ENCODE data around the gene MGST2. TPM values are rescaled to one million over a fixed set of nuclear protein-coding genes. Genes with fewer than 3 reads are reported as not detected.

MGST2 gene
- total and polyA plus RNA-seq, 10 of the 15 experiments (the other 5 are each of a cell fraction or from before 2014, with no cell fraction given): 19.0 to 50.1 (median 30.6) TPM

GRCh38 chr4:139669335-139669734 is 3.7 kb downstream of the MGST2 start:
- FAIRE-seq: no peak
- H3K36me3 ChIP-seq (ENCODE audit: control insufficient read depth in 2 of 2, insufficient read depth in 2 of 2, low read length in 1 of 2): no peaks in the 10 kb centered on the region; a peak in 1 of 4 replicates
- H3K9ac ChIP-seq (ENCODE audit: control insufficient read depth, insufficient read depth, low read length): no peak overlapping the region
- no peak overlapping the region for H2AFZ ChIP-seq (ENCODE audit: control insufficient read depth, low read depth, low read length)
- CTCF ChIA-PET: no interaction called here
- TF ChIP-seq LARP7 (IDR thresholded peaks at IDR 0.05) (no peak), SMC3 (IDR thresholded peaks at IDR 0.05; ENCODE audit: borderline replicate concordance, low read length) (no peak), NFIC (IDR thresholded peaks at IDR 0.05; ENCODE audit: low read depth, low read length) (no peak), MEF2A (IDR thresholded peaks at IDR 0.05; ENCODE audit: insufficient read depth, low read depth, low read length) (no peak), SMAD5 (IDR thresholded peaks at IDR 0.05; ENCODE audit: low read depth) (no peak), USF2 (IDR thresholded peaks at IDR 0.05; ENCODE audit: borderline replicate concordance, low read depth, low read length) (no peak), MLLT1 (IDR thresholded peaks at IDR 0.05) (no peak), NFXL1 (IDR thresholded peaks at IDR 0.05; ENCODE audit: borderline replicate concordance) (no peak), USF1 (IDR thresholded peaks at IDR 0.05; ENCODE audit: borderline replicate concordance, extremely low read length, insufficient read depth, low read depth, low read length) (no peak), SRF (IDR thresholded peaks at IDR 0.05; ENCODE audit: low read depth in 2 of 2, low read length in 2 of 2) (no peak), ZSCAN29 (IDR thresholded peaks at IDR 0.05) (no peak), ESRRA (IDR thresholded peaks at IDR 0.05; ENCODE audit: low read length) (no peak), SKIL (IDR thresholded peaks at IDR 0.05; ENCODE audit: low read depth, poor library complexity, severe bottlenecking) (no peak), KAT2A (conservative IDR thresholded peaks at IDR 0.05; ENCODE audit: control insufficient read depth, low read depth, low read length) (no peak), CREM (IDR thresholded peaks at IDR 0.05; ENCODE audit: low read depth) (no peak), POU2F2 (IDR thresholded peaks at IDR 0.05; ENCODE audit: borderline replicate concordance, low read depth, low read length) (no peak), CBFB (IDR thresholded peaks at IDR 0.05; ENCODE audit: low read depth) (no peak), RFX5 (IDR thresholded peaks at IDR 0.05; ENCODE audit: low read depth, low read length) (no peak)
- no peaks in the 10 kb centered on the region for H4K20me1 ChIP-seq (ENCODE audit: control insufficient read depth, insufficient read depth)
- no peak overlapping the region for H3K4me2 ChIP-seq (ENCODE audit: control insufficient read depth, insufficient read depth)
- peaks cover 14% of the 10 kb centered on the region for H3K79me2 ChIP-seq (ENCODE audit: control insufficient read depth, insufficient read depth, low read length)
- POLR2A ChIA-PET: no interaction called here
- no TSS peak for BruUV-seq (replicated peaks)
- SMC1A ChIA-PET (ENCODE audit: uncharacterized antibody, unreplicated experiment): no interaction called here
- DNase-seq (ENCODE audit: low read depth, low spot score): no peak
- RAD21 ChIA-PET (ENCODE audit: unreplicated experiment): no interaction called here
- intact Hi-C loops (cut with micrococcal nuclease; ENCODE audit: unreplicated experiment) (no loop called here), in situ Hi-C loops (cut with MboI) (no loop called here)
- no peak overlapping the region for H3K4me3 ChIP-seq
- ATAC-seq: no peak
- H3K27me3 ChIP-seq (replicated peaks in 1 of 2; ENCODE audit: control insufficient read depth in 2 of 2, insufficient read depth in 2 of 2, low read length in 1 of 2): no peaks in the 10 kb centered on the region
- H3K27ac ChIP-seq (ENCODE audit: control insufficient read depth, insufficient read depth): no peak overlapping the region
- no peaks in the 10 kb centered on the region; the same call in 1 of the 2 replicates for H3K4me1 ChIP-seq (ENCODE audit: control insufficient read depth, insufficient read depth, low read length)
- no peaks in the 10 kb centered on the region for H3K9me3 ChIP-seq (replicated peaks; ENCODE audit: control insufficient read depth, insufficient read depth, low read length)
- 47% methylated on average over 6 of the region's 6 CpGs for WGBS (ENCODE audit: insufficient coverage, insufficient replicate concordance, low lambda C conversion rate, missing lambda C conversion rate)
